IPS-18a (cell line): ENCODE results near the gene TPST1.
"Not testable (repeated sequence)": the region's sequence is repeated elsewhere in the genome, so short reads cannot be mapped to it uniquely, and the experiment has no call there.

Experiments used
- H3K27ac ChIP-seq: one replicate; pipeline ENCODE4 v1.5.1; 2013; ENCODE audit warnings: low read length
- H3K27me3 ChIP-seq: one replicate; pipeline ENCODE4 v1.6.1; 2013; ENCODE audit warnings: mild to moderate bottlenecking, low read length; ENCODE audit not compliant: control insufficient read depth, insufficient read depth
- H3K36me3 ChIP-seq: one replicate; pipeline ENCODE4 v1.6.1; 2013; ENCODE audit warnings: low read depth, low read length; ENCODE audit not compliant: control insufficient read depth
- H3K4me1 ChIP-seq: one replicate; pipeline ENCODE4 v1.6.1; 2013; ENCODE audit warnings: low read depth, low read length; ENCODE audit not compliant: control insufficient read depth
- H3K4me3 ChIP-seq: one replicate; pipeline ENCODE4 v1.5.1; 2013; ENCODE audit warnings: low read length
- H3K9ac ChIP-seq: one replicate; pipeline ENCODE4 v1.6.1; 2013; ENCODE audit warnings: mild to moderate bottlenecking, low read length, moderate library complexity
- H3K9me3 ChIP-seq: one replicate; pipeline ENCODE4 v1.6.1; 2013; ENCODE audit warnings: low read depth, low read length; ENCODE audit not compliant: control insufficient read depth

Gene TPST1

DNA sequence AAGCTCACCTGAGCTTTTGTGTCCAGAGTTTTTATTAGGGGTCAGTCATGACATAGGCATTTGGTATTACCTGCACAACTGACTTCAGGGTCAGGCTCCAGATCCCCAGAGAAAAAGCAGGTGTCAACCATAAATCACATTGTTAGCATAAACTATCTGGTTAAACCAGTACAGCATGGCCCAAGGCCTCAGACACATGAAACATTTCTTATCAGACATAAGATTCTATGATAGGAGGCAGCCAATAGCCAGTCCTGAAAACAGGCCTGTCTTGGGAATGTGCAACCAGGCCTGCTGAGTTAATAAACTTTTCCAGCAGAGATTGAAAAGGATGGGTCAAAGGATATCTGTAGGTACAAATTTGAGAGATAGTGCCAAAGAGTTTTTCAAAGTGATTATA lies 116.1 kb downstream of the TPST1 start:
- H3K9ac ChIP-seq: no peak overlapping the region
- H3K4me3 ChIP-seq: no peak overlapping the region
- H3K27me3 ChIP-seq: no peaks in the 10 kb centered on the region
- H3K9me3 ChIP-seq: no peaks in the 10 kb centered on the region
- H3K4me1 ChIP-seq: no peaks in the 10 kb centered on the region
- no peak overlapping the region for H3K27ac ChIP-seq
- H3K36me3 ChIP-seq: no peaks in the 10 kb centered on the region

DNA sequence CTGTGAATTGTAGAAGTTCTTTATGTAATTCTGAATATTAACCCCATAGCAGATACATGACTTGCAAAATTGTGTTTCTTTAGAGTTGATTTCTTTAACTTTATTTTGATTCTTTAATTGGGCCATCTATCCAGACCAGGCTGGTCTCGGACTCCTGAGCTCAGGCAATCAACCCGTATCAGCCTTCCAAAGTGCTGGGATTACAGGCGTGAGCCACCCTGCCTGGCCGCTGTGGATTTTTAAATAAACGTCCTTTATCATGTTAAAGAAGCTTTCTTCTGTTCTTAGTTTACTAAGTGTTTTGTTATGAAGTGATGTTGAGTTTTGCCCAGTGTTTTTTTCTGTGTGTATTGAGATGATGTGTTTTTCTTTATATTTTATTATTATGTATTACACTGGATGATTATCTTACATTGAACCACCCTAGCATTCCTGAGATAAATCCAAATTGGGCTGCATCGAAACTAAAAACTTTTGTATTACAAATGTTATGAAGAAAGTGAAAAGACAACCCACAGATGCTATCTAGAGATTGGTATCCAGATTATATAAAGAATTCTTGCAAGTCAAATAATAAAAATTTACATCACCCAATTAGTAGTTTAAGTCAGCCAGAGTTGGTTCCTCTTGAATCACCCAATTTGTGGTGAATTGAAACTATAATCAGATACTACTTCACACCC lies 118.1 kb downstream of the TPST1 start:
- Histone ChIP-seq H3K9ac (no peak overlapping the region), H3K27me3 (no peaks in the 10 kb centered on the region), H3K4me1 (no peaks in the 10 kb centered on the region), H3K9me3 (no peaks in the 10 kb centered on the region), H3K36me3 (no peaks in the 10 kb centered on the region), H3K27ac (no peak overlapping the region), H3K4me3 (no peak overlapping the region)

DNA sequence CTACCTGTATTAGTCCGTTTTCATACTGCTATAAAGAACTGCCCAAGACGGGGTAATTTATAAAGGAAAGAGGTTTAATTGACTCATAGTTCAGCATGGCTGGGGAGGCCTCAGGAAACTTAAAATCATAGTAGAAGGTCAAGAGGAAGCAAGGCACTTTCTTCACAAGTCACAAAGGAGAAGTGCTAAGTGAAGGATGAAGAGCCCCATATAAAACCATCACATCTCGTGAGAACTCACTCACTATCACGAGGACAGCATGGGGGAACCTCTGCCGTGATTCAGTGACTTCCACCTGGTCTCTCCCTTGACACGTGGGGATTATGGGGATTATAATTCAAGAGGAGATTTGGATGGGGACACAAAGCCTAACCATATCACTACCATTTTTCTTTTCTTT lies 119.9 kb downstream of the TPST1 start:
- not testable (repeated sequence) for H3K9me3 ChIP-seq, H3K27me3 ChIP-seq, H3K4me3 ChIP-seq, H3K36me3 ChIP-seq, H3K27ac ChIP-seq, H3K4me1 ChIP-seq, H3K9ac ChIP-seq

DNA sequence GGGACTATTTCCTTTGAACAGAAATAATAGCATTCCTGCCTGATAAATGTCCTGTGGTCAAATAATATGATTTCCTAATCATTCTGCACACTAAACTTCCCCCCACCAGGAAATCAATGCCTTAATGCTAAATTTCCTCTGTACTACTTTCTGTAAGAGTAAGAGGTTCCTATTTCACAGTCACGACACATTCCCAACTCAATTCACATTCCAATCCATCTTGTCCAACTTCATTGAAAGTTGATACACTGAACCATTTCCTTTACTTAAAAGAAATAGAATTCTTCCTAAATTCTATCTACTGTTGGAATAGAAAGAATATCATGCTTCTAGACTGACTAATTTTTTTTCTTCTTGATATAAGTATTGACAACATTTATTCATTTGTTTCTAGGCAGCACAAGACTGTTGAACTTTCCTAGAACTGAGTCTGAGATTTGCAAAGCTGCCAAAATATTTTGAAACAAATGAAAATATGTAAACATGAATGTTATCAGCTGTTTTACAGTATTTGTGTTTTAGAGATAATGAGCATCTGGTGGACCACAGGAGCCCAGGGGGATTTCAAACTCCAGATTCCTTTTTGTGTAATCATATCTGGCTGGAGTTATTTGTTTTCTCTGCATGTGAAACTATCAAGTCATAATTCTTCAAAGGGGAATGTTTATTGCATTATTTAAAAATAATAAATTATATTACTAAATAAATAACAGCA lies 121.5 kb downstream of the TPST1 start:
- H3K9ac ChIP-seq: no peak overlapping the region
- no peaks in the 10 kb centered on the region for H3K9me3 ChIP-seq
- no peaks in the 10 kb centered on the region for H3K27me3 ChIP-seq
- H3K27ac ChIP-seq: no peak overlapping the region
- no peaks in the 10 kb centered on the region for H3K4me1 ChIP-seq
- H3K36me3 ChIP-seq: no peaks in the 10 kb centered on the region
- H3K4me3 ChIP-seq: no peak overlapping the region

DNA sequence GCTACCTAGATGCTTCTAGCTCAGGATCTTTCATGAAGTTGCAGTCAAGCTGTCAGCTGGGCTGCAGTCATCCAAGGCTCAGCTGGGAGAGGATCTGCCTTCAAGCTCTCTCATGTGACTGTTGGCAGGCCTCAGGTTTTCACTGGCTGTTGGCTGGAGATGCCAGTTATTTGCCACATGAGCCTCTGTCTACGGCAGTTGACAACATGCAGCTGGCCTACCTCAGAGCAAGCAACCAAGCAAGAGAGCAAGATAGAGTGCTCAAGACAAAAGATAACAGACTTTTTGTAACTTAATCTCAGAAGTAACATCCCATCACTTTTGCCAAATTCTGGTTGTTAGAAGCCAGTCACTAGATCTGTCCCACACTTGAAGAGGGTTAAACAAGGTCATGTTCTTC lies 125.8 kb downstream of the TPST1 start:
- Histone ChIP-seq H3K4me3 (no peak overlapping the region), H3K9me3 (no peaks in the 10 kb centered on the region), H3K9ac (no peak overlapping the region), H3K27ac (no peak overlapping the region), H3K27me3 (no peaks in the 10 kb centered on the region), H3K4me1 (no peaks in the 10 kb centered on the region), H3K36me3 (no peaks in the 10 kb centered on the region)

DNA sequence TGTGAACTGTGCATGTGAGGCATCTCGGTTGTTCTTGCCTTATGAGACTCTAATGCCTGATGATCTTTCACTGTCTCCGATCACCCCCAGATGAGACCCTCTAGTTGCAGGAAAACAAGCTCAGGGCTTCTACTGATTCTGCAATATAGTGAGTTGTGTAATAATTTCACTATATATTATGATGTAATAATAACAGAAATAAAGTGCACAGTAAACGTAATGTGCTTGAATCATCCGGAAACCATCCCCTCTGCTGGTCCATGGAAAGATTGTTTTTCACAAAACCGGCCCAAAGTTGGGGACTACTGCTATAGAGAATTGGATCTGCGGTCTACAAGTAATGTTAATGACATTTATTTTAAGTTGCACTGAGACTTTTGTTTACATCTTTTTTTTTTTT lies 126.7 kb downstream of the TPST1 start:
- Histone ChIP-seq H3K36me3 (no peaks in the 10 kb centered on the region), H3K9ac (no peak overlapping the region), H3K4me3 (no peak overlapping the region), H3K4me1 (no peaks in the 10 kb centered on the region), H3K27ac (no peak overlapping the region), H3K9me3 (no peaks in the 10 kb centered on the region), H3K27me3 (no peaks in the 10 kb centered on the region)

DNA sequence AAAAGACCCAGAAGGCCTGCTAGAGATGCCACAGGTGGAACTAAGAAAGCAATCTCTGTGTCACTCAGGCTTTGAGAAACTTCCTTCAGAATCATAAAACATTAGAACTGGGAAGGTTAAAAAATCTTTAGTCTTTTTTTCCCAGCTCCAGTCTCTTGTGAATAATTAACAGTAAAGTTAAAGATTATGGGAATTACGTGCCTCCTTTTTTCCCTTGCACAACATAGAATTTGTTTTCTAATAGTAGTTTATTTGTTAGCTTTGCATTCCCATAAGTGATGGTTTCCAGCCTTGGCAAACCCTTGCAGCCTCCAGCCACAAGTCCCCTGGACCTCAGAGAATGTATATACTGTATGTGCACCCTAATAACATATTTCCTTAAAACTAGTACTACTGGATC lies 128.3 kb downstream of the TPST1 start:
- Histone ChIP-seq H3K9ac (no peak overlapping the region), H3K27ac (no peak overlapping the region), H3K4me1 (no peaks in the 10 kb centered on the region), H3K9me3 (no peaks in the 10 kb centered on the region), H3K36me3 (no peaks in the 10 kb centered on the region), H3K4me3 (no peak overlapping the region), H3K27me3 (no peaks in the 10 kb centered on the region)

DNA sequence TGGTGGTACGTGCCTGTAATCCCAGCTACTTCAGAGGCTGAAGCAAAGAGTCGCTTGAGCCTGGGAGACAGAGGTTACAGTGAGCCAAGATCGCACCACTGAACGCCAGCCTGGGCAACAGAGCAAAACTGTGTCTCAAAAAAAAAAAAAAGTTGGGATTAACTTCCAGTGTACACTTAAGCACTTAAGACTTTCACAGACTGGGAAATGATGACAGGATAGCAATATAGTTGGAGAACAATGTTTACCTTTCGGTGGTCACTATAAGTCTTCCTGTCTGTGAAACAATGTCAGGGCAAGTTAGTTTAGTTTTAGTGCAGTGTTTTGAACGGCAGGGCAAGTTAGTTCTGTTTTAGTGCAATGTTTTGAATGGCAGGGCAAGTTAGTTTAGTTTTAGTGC lies 130.2 kb downstream of the TPST1 start:
- Histone ChIP-seq H3K9ac (no peak overlapping the region), H3K27me3 (no peaks in the 10 kb centered on the region), H3K4me1 (no peaks in the 10 kb centered on the region), H3K36me3 (no peaks in the 10 kb centered on the region), H3K9me3 (no peaks in the 10 kb centered on the region), H3K4me3 (no peak overlapping the region), H3K27ac (no peak overlapping the region)

DNA sequence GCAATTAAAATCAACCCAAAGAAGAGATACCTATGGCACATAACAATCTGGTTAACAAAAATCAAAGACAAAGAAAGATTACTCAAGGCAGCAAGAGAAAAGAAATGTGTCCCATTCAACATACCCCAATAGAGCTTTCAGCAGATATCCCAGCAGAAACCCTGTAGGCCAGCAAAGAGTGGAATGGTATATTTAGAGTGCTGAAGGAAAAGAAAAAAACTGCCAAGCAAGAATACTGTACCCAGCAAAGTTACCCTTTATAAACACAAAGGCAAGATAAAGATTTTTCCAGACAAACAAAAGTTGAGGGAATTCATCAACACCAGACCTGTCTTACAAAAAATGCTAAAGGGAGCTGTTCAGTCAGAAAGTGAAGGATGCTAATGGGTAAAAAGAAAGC lies 131.6 kb downstream of the TPST1 start:
- Histone ChIP-seq H3K9ac (no peak overlapping the region), H3K4me3 (no peak overlapping the region), H3K36me3 (no peaks in the 10 kb centered on the region), H3K4me1 (no peaks in the 10 kb centered on the region), H3K9me3 (no peaks in the 10 kb centered on the region), H3K27ac (no peak overlapping the region), H3K27me3 (no peaks in the 10 kb centered on the region)

DNA sequence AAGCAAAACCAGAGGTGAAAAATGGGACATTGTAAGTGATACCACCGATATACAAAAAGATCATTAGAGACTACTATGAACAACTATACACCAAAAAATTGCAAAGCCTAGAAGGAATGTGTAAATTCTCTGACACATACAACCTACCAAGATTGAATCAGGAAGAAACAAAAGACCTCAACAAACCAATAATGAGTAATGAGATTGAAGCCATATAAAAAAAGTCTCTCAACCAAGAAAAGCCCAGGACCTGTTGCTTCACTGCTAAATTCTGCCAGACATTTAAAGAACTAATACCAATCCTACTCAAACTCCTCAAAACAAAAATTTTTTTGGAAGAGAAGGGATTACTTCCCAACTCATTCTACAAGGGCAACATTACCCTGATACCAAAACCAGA lies 134.0 kb downstream of the TPST1 start:
- H3K9me3 ChIP-seq: no peaks in the 10 kb centered on the region
- H3K4me3 ChIP-seq: no peak overlapping the region
- H3K4me1 ChIP-seq: no peaks in the 10 kb centered on the region
- no peaks in the 10 kb centered on the region for H3K27me3 ChIP-seq
- no peak overlapping the region for H3K9ac ChIP-seq
- no peaks in the 10 kb centered on the region for H3K36me3 ChIP-seq
- H3K27ac ChIP-seq: no peak overlapping the region

DNA sequence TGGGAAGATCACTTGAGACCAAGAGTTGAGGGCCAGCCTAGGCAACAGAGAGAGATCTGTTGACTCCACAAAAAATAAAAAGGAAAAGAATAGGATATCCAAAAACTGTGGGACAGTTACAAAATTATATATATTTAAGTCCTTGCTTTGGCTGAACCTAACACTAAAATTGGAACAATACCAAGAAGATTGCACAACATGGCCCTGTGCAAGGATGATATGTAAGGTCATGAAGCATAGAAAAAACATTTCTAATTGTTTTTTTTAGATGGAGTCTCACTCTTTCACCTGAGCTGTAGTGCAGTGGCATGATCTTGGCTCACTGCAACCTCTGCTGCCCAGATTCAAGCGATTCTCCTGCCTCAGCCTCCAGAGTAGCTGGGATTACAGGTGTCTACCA lies 139.0 kb downstream of the TPST1 start:
- no peak overlapping the region for H3K9ac ChIP-seq
- H3K27me3 ChIP-seq: no peaks in the 10 kb centered on the region
- no peak overlapping the region for H3K4me3 ChIP-seq
- H3K36me3 ChIP-seq: no peaks in the 10 kb centered on the region
- peaks cover 2% of the 10 kb centered on the region for H3K9me3 ChIP-seq
- H3K27ac ChIP-seq: no peak overlapping the region
- no peaks in the 10 kb centered on the region for H3K4me1 ChIP-seq

DNA sequence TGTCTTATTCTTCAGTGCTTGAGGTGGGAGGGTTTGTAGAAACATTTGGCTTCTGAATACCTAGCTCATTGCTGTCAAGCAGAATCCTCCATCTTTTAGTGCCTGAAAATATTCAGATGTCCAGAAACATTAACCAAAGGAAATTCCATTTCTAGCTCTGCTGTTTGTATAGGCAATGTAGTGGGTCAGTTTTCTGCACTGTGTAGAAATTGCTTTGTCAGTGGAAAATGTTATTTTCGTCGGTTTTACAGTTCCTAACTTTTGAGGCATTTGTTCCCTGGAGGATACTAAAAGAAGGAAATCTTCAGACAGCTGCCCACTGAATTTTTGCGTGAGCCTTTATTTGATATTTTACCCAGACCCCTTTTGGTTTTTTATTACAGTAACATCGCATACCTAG lies 143.4 kb downstream of the TPST1 start:
- Histone ChIP-seq H3K36me3 (no peaks in the 10 kb centered on the region), H3K4me1 (peaks cover 6% of the 10 kb centered on the region), H3K4me3 (no peak overlapping the region), H3K27me3 (no peaks in the 10 kb centered on the region), H3K27ac (no peak overlapping the region), H3K9ac (no peak overlapping the region), H3K9me3 (peaks cover 2% of the 10 kb centered on the region)
